Measurements from ENCODE around the gene POU6F2.
"Not testable (repeated sequence)": the region's sequence is repeated elsewhere in the genome, so short reads cannot be mapped to it uniquely, and the experiment has no call there.

Gene POU6F2

DNA sequence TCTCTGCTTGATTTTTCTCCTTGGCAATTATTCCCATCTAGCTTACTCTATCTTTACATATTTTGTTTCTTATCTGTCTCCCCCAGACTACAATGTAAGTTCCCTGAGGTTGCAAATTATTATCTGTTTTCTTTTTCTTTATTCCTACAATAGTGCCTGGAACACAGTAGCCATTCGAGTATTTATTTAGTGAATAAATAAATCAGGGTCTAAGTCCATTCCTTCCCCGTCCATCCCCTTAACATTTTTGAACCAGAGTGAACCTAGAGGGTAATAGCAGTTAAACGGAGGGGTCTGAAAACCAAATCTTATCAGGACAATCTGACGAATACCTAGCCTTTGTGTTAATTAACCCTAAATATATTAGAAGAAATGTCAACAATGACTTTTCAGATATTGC lies 335.7 kb downstream of the POU6F2 start:
- DNase-seq: no peak

GRCh38 chr7:39313974-39314373 lies 336.3 kb downstream of the POU6F2 start:
- DNase-seq: no peak

GRCh38 chr7:39317107-39317506 lies 339.4 kb downstream of the POU6F2 start:
- DNase-seq: no peak

- no peak for DNase-seq
Observed at GRCh38 chr7:39317896-39318295, 340.2 kb downstream of the POU6F2 start.

GRCh38 chr7:39321245-39321644 lies 343.5 kb downstream of the POU6F2 start:
- DNase-seq: no peak

GRCh38 chr7:39321909-39322498 lies 344.3 kb downstream of the POU6F2 start:
- no peak for DNase-seq

- DNase-seq: no peak
Observed at GRCh38 chr7:39324139-39324760, 346.5 kb downstream of the POU6F2 start.

DNA sequence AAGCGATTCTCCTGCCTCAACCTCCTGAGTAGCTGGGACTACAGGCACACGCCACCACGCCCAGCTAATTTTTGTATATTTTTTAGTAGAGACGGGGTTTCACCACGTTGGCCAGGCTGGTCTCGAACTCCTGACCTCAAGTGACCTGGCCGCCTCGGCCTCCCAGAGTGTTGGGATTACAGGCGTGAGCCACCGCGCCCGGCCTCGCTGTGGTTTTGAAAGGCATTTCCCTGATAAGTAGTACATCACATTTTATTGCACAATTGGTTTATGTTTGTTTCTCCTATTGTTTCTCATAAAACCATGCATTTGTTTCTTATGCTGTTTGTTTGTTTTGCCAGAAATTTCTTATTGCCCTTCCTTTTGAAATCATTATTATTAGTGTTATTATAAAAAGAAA lies 353.9 kb downstream of the POU6F2 start:
- not testable (repeated sequence) for DNase-seq

DNA sequence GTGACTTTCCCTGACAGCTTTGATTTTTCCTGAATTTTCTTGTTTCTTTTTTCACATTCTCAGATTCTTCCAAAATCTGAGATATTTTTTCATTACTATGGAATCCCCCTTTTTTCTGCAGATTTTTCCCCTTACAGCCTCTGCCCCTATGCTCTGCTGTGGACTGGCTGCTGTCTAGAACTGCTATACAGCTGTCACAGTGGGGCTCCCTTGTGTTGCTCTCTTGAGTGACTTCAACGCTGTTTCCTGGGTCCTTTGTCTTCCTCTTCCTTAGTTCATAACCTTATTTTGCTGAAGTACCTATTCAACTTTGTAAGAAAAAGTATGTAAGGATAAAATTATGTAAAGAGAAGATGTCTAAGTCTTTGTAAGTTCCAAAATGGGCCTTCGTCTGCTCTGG lies 354.4 kb downstream of the POU6F2 start:
- no peak for DNase-seq

DNA sequence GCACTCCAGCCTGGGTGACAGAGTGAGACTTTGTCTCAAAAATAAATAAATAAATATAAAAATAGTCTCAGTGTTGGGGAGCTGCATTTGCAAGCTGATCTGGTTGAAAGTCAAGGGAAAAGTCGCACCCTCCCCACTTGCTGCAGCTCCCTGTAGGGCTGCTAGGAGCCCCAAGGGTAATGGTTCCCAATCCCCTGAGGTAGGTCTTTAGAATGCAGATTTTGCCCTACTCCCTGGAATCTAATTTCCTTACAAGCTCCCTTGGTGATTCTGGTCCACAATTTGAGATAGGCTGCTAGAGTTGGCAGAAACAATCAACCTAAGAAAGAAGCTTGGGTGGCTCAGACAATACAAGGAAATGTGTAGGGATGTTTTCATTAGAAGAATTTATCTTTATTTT lies 356.0 kb downstream of the POU6F2 start:
- DNase-seq: no peak

GRCh38 chr7:39336442-39336841 lies 358.7 kb downstream of the POU6F2 start:
- no peak for DNase-seq

DNA sequence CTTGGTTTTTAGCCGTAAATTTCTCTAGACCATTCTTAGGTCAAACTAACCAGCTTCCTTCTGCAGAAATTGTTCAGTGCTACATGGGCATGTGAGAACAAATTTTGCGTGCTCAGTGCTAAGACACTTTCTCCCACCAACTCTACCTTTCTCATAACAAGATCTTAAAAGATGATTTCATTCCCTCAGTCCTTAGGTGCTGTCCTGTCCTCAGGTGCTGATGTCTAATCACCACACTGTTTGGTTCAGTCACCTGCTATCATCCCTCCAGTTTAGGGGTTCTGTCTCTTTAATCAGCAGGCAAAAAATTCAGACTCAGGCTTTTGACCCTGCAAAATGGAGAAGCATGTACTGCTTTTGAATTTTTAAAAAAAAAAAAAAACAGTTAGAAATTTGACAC lies 361.0 kb downstream of the POU6F2 start:
- DNase-seq: no peak

DNA sequence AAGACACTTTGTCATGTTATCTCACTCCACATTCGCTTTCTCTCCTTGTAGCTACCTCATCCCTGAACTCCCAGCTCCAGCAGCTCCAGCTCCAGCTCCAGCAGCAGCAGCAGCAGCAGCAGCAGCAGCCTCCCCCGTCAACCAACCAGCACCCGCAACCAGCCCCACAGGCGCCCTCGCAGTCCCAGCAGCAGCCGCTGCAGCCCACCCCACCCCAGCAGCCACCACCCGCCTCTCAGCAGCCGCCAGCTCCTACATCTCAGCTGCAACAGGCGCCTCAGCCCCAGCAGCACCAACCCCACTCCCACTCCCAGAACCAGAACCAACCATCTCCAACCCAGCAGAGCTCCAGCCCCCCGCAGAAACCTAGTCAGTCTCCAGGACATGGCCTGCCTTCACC lies 361.9 kb downstream of the POU6F2 start:
- no peak for DNase-seq

- no peak for DNase-seq
Observed at GRCh38 chr7:39341083-39341482, 363.4 kb downstream of the POU6F2 start.

- no peak for DNase-seq
Observed at GRCh38 chr7:39342763-39343162, 365.1 kb downstream of the POU6F2 start.

GRCh38 chr7:39349452-39350123 lies 371.9 kb downstream of the POU6F2 start:
- no peak for DNase-seq

GRCh38 chr7:39353615-39354376 lies 376.1 kb downstream of the POU6F2 start:
- DNase-seq: no peak

GRCh38 chr7:39355664-39356063 lies 378.0 kb downstream of the POU6F2 start:
- DNase-seq: no peak

GRCh38 chr7:39356172-39356925 lies 378.6 kb downstream of the POU6F2 start:
- no peak for DNase-seq

DNA sequence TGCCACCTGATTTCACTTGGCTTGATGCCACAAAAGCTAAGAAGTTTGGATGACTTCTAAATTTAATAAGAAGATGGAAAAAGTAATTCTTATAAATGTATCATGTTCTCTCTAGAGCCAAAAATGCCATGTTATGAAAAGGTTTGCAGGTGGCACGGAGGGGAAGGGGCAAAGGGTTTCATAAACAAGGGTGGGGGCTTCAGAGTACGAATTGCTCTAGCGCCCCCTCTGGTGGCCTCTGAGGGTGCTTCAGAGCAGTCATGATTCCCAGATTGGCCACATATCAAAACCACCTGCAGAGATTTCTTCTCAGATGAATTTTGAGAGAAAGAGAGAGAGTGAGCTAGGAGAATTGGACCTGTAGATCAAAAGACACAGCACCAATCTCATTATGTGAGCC lies 379.9 kb downstream of the POU6F2 start:
- DNase-seq: no peak

GRCh38 chr7:39360038-39360437 lies 382.3 kb downstream of the POU6F2 start:
- DNase-seq: no peak

DNA sequence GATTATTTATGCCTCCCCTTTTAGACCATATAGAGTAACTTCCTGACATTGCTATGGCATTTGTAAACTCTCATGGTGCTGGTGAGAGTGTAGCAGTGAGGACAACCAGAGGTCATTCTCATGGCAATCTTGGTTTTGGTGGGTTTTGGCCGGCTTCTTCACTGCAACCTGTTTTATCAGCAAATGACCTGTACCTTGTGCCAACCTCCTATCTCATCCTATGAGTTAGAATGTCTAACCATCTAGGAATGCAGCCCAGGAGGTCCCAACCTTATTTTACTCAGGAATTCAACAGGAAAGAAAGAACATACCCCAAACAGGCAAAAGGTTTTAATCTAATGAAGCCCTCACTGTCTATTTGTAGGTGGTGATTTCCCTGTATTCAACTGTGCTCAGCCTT lies 383.1 kb downstream of the POU6F2 start:
- DNase-seq: no peak

- no peak for DNase-seq
Observed at GRCh38 chr7:39365751-39366295, 388.1 kb downstream of the POU6F2 start.
